SK-N-SH treated with all-trans-retinoic acid at 6 μM for 48 hours (cell line): Measurements from ENCODE around the gene TNFRSF17.

Experiments used
- ATAC-seq: fragments of 200-7000 bp; cut with Tn5 transposase; 3 replicates; pipeline ENCODE4 v1.9.1; 2020; ENCODE audit warnings: mild to moderate bottlenecking, moderate library complexity
- ARNTL ChIP-seq: fragments of 450-650 bp; formaldehyde crosslinking; IDR thresholded peaks from 2 replicates; pipeline ENCODE4 v1.5.0; 2020; ENCODE audit warnings: low read depth, mild to moderate bottlenecking, moderate library complexity, borderline replicate concordance
- CREB5 ChIP-seq: fragments of 250-450 bp; sonication (Bioruptor Pico); IDR thresholded peaks from 2 replicates; pipeline ENCODE4 v1.5.1; 2020; ENCODE audit warnings: low read depth, mild to moderate bottlenecking, moderate library complexity
- CSDC2 ChIP-seq: fragments of 250-450 bp; sonication (Bioruptor Pico); IDR thresholded peaks from 2 replicates; pipeline ENCODE4 v1.5.0; 2020; ENCODE audit warnings: mild to moderate bottlenecking, moderate library complexity
- CSRNP3 ChIP-seq: fragments of 250-450 bp; sonication (Bioruptor Pico); IDR thresholded peaks from 2 replicates; pipeline ENCODE4 v1.5.1; 2021; ENCODE audit warnings: mild to moderate bottlenecking, moderate library complexity
- ESRRG ChIP-seq: fragments of 250-450 bp; sonication (Bioruptor Pico); IDR thresholded peaks from 2 replicates; pipeline ENCODE4 v1.6.1; 2021; ENCODE audit warnings: mild to moderate bottlenecking
- GLIS3 ChIP-seq: fragments of 250-450 bp; sonication (Bioruptor Pico); IDR thresholded peaks from 2 replicates; pipeline ENCODE4 v1.5.0; 2020; ENCODE audit warnings: mild to moderate bottlenecking, moderate library complexity
- ISL1 ChIP-seq: fragments of 250-450 bp; sonication (Bioruptor Pico); IDR thresholded peaks from 2 replicates; pipeline ENCODE4 v2.1.2; 2022; ENCODE audit warnings: mild to moderate bottlenecking, moderate library complexity
- OSR1 ChIP-seq: fragments of 250-450 bp; sonication (Bioruptor Pico); IDR thresholded peaks from 2 replicates; pipeline ENCODE4 v1.8.0; 2022; ENCODE audit warnings: moderate library complexity, mild to moderate bottlenecking, inconsistent platforms
- PATZ1 ChIP-seq: fragments of 250-450 bp; sonication (Bioruptor Pico); IDR thresholded peaks from 2 replicates; pipeline ENCODE4 v1.8.0; 2020; ENCODE audit warnings: mild to moderate bottlenecking, moderate library complexity, borderline replicate concordance
- POU6F1 ChIP-seq: fragments of 250-450 bp; sonication (Bioruptor Pico); IDR thresholded peaks from 2 replicates; pipeline ENCODE4 v1.8.0; 2021; ENCODE audit warnings: low read depth, mild to moderate bottlenecking, moderate library complexity, borderline replicate concordance
- PPARA ChIP-seq: fragments of 250-450 bp; sonication (Bioruptor Pico); IDR thresholded peaks from 2 replicates; pipeline ENCODE4 v1.5.0; 2020; ENCODE audit warnings: mild to moderate bottlenecking, borderline replicate concordance
- RARB ChIP-seq: fragments of 250-450 bp; sonication (Bioruptor Pico); IDR thresholded peaks from 2 replicates; pipeline ENCODE4 v1.8.0; 2021; ENCODE audit warnings: mild to moderate bottlenecking, moderate library complexity
- SNAI2 ChIP-seq: fragments of 250-450 bp; sonication (Bioruptor Pico); IDR thresholded peaks from 2 replicates; pipeline ENCODE4 v1.5.0; 2020; ENCODE audit warnings: mild to moderate bottlenecking, moderate library complexity
- TCF4 ChIP-seq: fragments of 250-450 bp; sonication (Bioruptor Pico); IDR thresholded peaks from 2 replicates; pipeline ENCODE4 v1.8.0; 2021; ENCODE audit warnings: mild to moderate bottlenecking, moderate library complexity, borderline replicate concordance
- TOX ChIP-seq: fragments of 250-450 bp; sonication (Bioruptor Pico); IDR thresholded peaks from 2 replicates; pipeline ENCODE4 v1.8.0; 2021; ENCODE audit warnings: mild to moderate bottlenecking, moderate library complexity, borderline replicate concordance
- TSHZ2 ChIP-seq: fragments of 250-450 bp; sonication (Bioruptor Pico); IDR thresholded peaks from 2 replicates; pipeline ENCODE4 v1.5.0; 2020; ENCODE audit warnings: mild to moderate bottlenecking, moderate library complexity
- ZC3H10 ChIP-seq: fragments of 250-450 bp; sonication (Bioruptor Pico); IDR thresholded peaks from 2 replicates; pipeline ENCODE4 v1.5.1; 2021; ENCODE audit warnings: mild to moderate bottlenecking, moderate library complexity
- ZFP3 ChIP-seq: fragments of 250-450 bp; sonication (Bioruptor Pico); IDR thresholded peaks from 2 replicates; pipeline ENCODE4 v1.5.0; 2020; ENCODE audit warnings: mild to moderate bottlenecking, moderate library complexity
- ZFP30 ChIP-seq: fragments of 450-650 bp; formaldehyde crosslinking; IDR thresholded peaks from 2 replicates; pipeline ENCODE4 v1.5.0; 2022; ENCODE audit warnings: mild to moderate bottlenecking, moderate library complexity
- ZNF565 ChIP-seq: fragments of 450-650 bp; formaldehyde crosslinking; conservative IDR thresholded peaks from 2 replicates; pipeline ENCODE4 v1.5.0; 2020; ENCODE audit warnings: low read depth, mild to moderate bottlenecking, moderate library complexity
- ZNF8 ChIP-seq: fragments of 450-650 bp; formaldehyde crosslinking; IDR thresholded peaks from 2 replicates; pipeline ENCODE4 v1.5.0; 2020; ENCODE audit warnings: mild to moderate bottlenecking, moderate library complexity

Gene TNFRSF17

GRCh38 chr16:11980136-11980844 is 15.3 kb downstream of the TNFRSF17 start:
- no peak for ATAC-seq
- TF ChIP-seq CSDC2 (CRISPR knock-in tag) (no peak), ESRRG (CRISPR knock-in tag) (no peak), ZNF8 (CRISPR knock-in tag) (no peak), ISL1 (no peak), ZNF565 (CRISPR knock-in tag) (no peak), POU6F1 (CRISPR knock-in tag) (no peak), ARNTL (CRISPR knock-in tag) (no peak), ZFP3 (CRISPR knock-in tag) (no peak), CREB5 (CRISPR knock-in tag) (no peak), RARB (no peak), ZFP30 (no peak), SNAI2 (no peak), TOX (CRISPR knock-in tag) (no peak)

GRCh38 chr16:11985250-11985649 is 20.2 kb downstream of the TNFRSF17 start:
- TF ChIP-seq CSRNP3 (no peak), ZFP30 (no peak), RARB (no peak), POU6F1 (CRISPR knock-in tag) (no peak), TCF4 (CRISPR knock-in tag) (no peak), GLIS3 (CRISPR knock-in tag) (no peak), CSDC2 (CRISPR knock-in tag) (no peak), ZNF8 (CRISPR knock-in tag) (no peak), TOX (CRISPR knock-in tag) (no peak), TSHZ2 (no peak), CREB5 (CRISPR knock-in tag) (no peak), ISL1 (no peak), PPARA (no peak), ARNTL (CRISPR knock-in tag) (no peak), OSR1 (CRISPR knock-in tag) (no peak), PATZ1 (CRISPR knock-in tag) (no peak), ZC3H10 (CRISPR knock-in tag) (no peak), ZNF565 (CRISPR knock-in tag) (no peak)

More at GRCh38 chr16:11985250-11985649, 20.2 kb downstream of the TNFRSF17 start:
- no peak for ATAC-seq
